Dermis microvascular lymphatic vessel endothelial cell (primary cell): ENCODE results near the gene KRTAP5-4. TPM values are rescaled to one million over a fixed set of nuclear protein-coding genes. Genes with fewer than 3 reads are reported as not detected.
"Not testable (repeated sequence)": the region's sequence is repeated elsewhere in the genome, so short reads cannot be mapped to it uniquely, and the experiment has no call there.

Experiments used
- DNase-seq, 2 donors: peaks; one replicate each; pipeline versions ENCODE4 v3.0.0 to v3.0.0-alpha.2; 2010; ENCODE audit warnings: low read depth in 2 of 2
- total RNA-seq: library from RNA; depleted of rRNA; stranded (reverse); fragments of >200 nt; gene quantifications from 2 replicates; pipeline ENCODE4 v1.2.1, GENCODE V29; 2014

KRTAP5-4 gene
- total RNA-seq, 1 donor from 2014 or later, result not detected

- not testable (repeated sequence) for DNase-seq
These were observed 20.3 kb downstream of the KRTAP5-4 start for GRCh38 chr11:1601663-1602062.

DNA sequence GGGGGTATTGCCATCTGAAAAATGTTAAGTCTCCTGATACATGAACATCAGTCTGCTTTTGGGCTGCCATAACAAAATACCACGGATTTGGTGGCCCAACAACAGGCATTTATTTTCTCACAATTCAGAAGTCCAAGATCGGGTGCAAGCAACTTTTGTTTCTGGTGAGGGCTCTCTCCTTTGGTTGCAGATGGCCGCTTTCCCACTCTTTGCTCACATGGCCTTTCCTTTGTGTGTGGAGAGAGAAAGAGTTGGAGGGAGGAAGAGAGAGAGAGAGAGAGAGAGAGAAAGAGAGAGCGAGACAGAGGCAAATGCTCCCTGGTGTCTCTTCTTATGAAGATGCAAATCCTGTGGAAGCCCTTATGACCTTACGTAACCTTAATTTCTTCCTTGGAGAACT is 21.3 kb downstream of the KRTAP5-4 start:
- no peak for DNase-seq

GRCh38 chr11:1598816-1599215 is 23.1 kb downstream of the KRTAP5-4 start:
- no peak for DNase-seq

DNA sequence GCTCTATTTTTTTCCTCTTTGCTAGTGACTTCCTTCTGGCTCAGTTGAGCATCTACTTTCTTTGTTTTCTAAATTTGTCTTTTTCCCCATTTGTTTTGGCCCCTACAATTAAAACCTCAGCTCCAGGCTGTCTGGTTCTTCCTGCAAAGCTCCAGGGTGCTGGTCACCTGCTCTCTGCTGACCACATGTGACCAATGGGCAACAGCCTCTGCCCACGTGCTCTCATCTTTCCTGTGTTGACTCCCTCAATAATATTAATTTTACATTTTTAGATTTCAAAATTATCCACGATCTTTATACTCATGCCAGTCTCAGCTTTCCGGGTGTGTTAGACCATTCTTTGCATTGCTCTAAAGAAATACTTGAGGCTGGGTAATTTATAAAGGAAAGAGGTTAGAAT is 23.5 kb downstream of the KRTAP5-4 start:
- not testable (repeated sequence) for DNase-seq

DNA sequence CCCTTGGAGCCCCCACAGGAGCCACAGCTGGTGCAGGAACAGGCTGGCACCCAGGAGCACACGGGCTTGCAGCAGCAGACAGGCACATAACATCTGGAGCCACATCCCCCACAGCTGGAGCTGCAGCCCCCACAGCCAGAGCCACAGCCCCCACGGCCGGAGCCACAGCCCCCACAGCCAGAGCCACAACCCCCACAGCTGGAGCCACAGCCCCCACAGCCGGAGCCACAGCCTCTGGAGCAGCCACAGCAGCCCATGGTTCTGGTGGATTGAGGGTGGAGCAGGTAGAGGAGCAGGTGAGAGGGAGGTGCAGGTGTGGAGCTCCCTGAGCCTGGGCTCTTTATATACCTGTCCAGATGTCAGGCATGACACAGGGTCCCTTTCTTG is 24.0 kb downstream of the KRTAP5-4 start, which contains the start of gene KRTAP5-2:
KRTAP5-2 (minus strand) TSS at position 301 of the 387 bp plus-strand sequence; CDS start at position 257, 44 bp downstream.
- DNase-seq, result no peak

GRCh38 chr11:1597331-1597993 is 24.5 kb downstream of the KRTAP5-4 start:
- no peak for DNase-seq

DNA sequence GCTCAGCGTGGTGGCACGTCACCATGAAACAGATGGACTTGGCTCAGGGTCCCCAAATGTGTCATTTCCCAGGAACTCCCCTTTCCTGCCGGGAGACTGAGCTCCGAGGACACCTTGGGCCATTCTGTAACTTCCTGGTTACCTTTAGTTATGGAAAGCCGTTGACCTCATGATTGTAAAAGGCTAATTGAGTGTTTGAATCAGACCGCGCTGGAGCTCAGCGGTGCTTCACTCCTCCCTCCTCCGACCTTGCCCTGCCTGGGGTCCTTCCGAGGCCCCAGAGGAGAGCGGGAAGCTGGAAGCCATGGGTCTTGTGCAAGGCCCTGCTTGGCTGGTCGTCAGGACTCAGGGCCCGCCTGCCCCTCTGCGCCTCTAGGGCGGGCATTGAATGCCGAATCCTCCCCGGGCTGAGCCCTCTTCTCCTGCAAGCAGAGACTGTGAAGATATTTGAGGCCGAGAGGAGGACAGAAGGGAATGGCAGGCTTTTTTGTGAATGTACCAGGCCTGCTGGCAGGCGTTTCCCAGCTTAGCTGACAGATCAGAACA is 25.3 kb downstream of the KRTAP5-4 start:
- DNase-seq, result peak in 1 of 2 donors; percentile 45

- DNase-seq, result not testable (repeated sequence)
These were observed 25.9 kb downstream of the KRTAP5-4 start for GRCh38 chr11:1595994-1596575.

- no peak for DNase-seq
These were observed 29.3 kb downstream of the KRTAP5-4 start for GRCh38 chr11:1592628-1593027.

- no peak for DNase-seq
These were observed 31.9 kb downstream of the KRTAP5-4 start for GRCh38 chr11:1589996-1590395.

GRCh38 chr11:1589191-1589963 is 32.6 kb downstream of the KRTAP5-4 start:
- DNase-seq, result peak in 1 of 2 donors; percentile 31

DNA sequence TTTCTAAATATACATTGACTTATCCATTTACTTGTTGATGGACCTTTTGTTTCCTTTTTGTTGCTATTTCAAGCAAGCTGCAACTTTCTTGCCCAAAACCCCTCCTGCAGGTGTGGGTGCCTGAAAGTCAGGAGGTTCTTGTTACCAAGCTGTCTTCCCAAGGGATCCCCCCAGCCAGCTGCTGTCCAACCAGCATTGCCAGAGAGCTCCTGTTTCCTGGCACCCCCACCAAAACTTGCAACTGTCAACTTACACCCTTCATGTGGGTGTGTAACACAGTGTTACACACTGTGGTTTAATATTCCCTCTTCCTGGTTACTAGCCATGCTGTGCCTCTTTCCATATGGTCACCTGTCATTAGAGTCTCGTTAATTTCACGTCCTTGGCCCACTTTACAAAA is 35.2 kb downstream of the KRTAP5-4 start:
- no peak for DNase-seq

DNA sequence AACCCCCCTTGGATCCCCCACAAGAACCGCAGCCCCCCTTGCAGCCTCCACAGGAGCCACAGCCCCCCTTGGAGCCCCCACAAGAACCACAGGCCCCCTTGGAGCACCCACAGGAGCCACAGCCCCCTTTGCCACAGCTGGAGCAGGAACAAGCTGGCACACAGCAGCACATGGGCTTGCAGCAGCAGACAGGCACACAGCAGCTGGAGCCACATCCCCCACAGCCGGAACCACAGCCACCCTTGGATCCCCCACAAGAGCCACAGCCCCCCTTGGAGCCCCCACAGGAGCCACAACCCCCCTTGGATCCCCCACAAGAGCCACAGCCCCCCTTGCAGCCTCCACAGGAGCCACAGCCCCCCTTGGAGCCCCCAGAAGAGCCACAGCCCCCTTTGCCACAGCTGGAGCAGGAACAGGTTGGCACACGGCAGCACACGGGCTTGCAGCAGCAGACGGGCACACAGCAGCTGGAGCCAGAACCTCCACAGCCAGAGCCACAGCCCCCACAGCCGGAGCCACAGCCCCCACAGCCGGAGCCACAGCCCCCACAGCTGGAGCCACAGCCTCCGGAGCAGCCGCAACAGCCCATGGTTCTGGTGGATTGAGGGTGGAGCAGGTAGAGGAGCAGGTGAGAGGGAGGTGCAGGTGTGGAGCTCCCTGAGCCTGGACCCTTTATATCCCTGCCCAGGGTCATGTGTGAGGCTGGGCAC is 37.1 kb downstream of the KRTAP5-4 start, which contains the start of gene KRTAP5-1:
KRTAP5-1 (minus strand) TSS at position 623 of the 710 bp plus-strand sequence; CDS start at position 589, 34 bp downstream.
- not testable (repeated sequence) for DNase-seq

- DNase-seq, result not testable (repeated sequence)
These were observed 39.0 kb downstream of the KRTAP5-4 start for GRCh38 chr11:1582909-1583308.

- no peak for DNase-seq
These were observed 40.0 kb downstream of the KRTAP5-4 start for GRCh38 chr11:1581976-1582375.

DNA sequence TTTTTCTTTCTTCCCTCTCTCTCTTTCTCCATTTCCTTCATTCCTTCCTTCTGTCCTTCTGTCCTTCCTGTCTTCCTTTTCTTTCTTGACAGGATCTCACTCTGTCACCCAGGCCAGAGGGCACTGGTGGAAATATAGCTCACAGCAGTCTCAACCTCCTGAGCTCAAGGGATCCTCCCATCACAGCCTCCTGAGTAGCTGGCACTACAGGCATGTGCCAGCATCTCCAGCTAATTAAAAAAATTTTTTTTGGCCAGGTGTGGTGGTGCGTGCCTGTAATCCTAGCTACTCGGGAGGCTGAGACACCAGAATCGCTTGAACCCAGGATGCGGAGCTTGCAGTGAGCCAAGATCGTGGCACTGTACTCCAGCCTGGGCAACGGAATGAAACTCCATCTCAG is 45.1 kb downstream of the KRTAP5-4 start:
- no peak for DNase-seq

- not testable (repeated sequence) for DNase-seq
These were observed 46.2 kb downstream of the KRTAP5-4 start for GRCh38 chr11:1575756-1576155.

DNA sequence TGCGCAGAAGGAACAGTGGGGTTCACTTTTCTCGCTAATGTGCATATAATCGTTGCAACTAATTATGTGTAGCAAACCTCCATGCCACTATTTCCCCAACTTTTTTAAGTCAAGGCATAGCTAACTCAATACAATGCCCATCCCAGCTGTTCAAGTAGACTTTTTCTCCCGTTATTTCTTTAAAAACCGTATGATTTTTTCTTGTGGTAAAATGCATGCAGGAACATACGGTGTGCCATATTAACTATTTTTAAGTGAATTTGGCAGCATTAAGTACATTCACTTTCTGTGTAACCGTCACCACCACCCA is 47.0 kb downstream of the KRTAP5-4 start:
- DNase-seq, result no peak

DNA sequence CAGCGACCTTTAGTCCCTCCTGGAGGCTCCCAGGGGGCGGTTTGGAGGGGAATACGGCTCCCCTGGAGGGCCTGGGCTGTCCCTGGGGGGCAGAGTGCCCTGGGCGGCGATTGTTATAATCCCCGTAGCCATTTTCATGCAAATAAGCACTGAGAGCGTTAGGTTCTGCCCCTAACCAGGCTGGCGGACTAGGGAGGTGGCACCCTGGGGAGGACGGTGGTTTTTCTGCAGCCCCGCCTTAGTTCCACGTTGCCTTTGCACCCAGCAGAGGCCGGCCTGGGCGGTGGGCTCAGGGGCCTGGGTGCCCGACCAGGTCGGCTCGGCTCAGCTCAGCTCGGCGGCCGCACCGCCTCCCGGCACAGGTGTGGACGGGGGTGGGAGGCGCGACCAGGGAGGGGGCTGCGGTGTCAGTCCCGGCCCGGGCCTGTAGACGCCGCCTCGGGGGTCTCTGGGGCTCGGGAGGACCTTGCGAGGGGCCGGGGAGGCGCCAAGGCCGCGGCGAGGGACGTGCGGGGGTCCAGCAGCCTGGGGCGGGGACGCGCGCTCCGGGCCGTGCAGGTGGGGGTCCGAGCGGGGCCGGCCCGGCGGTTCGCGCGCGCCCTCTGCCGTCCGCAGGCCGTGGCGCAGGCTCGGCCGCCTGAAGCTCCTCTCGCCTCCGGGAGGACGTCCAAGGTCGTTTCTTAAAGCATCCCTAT is 47.6 kb downstream of the KRTAP5-4 start:
- DNase-seq, result peak in 1 of 2 donors; percentile 45

- DNase-seq, result no peak
These were observed 48.1 kb downstream of the KRTAP5-4 start for GRCh38 chr11:1573903-1574237.
